GM18517 (cell line): ENCODE data around the gene MYEF2.

Experiments used
- ATAC-seq: cut with Tn5 transposase; IDR thresholded peaks from one replicate; pipeline ENCODE4 v1.9.1; 2021; ENCODE audit warnings: mild to moderate bottlenecking, moderate library complexity; ENCODE audit not compliant: unreplicated experiment

Gene MYEF2

GRCh38 chr15:48090115-48090514, 88.0 kb downstream of the MYEF2 start:
- no peak for ATAC-seq

GRCh38 chr15:48089702-48090101, 88.4 kb downstream of the MYEF2 start:
- ATAC-seq = no peak

- no peak for ATAC-seq
Measured at GRCh38 chr15:48087844-48088243, 90.3 kb downstream of the MYEF2 start.

DNA sequence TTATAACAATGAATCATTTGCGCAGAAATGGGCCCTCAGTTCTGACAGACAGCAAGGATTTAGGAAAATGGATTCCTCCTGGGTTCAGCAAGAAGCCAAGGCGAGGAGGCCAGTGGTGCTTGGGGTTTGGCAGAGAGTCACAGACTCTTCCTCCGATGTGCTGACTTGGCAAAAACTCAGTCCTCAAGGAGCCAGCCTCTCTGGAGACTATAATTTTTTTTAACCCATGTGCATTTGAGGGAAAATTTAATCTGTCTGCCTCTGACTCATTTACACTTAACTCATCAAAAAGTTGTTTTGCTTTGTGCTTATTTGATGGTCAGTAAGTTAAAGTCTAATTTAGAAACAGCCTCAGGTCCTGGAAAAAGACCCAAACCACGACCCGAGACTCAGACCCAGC, 91.5 kb downstream of the MYEF2 start:
- no peak for ATAC-seq

GRCh38 chr15:48086133-48086532, 92.0 kb downstream of the MYEF2 start:
- ATAC-seq = no peak

DNA sequence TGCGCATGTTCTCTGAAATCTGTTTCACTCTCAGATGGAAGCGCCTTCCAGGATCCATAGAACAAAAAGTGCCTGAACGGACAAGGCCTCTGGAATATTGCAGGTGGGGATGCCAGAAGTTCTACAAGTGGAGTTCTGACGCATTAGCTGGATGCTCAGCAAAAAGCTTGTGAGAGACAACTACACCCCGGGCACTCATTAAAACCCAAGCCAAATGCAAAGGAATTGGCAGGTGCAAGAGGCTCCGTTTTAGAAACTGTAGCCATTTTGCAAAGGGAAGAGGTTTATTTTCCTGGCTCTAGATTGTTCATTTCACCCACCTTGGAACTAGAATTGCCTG, 92.5 kb downstream of the MYEF2 start:
- no peak for ATAC-seq

DNA sequence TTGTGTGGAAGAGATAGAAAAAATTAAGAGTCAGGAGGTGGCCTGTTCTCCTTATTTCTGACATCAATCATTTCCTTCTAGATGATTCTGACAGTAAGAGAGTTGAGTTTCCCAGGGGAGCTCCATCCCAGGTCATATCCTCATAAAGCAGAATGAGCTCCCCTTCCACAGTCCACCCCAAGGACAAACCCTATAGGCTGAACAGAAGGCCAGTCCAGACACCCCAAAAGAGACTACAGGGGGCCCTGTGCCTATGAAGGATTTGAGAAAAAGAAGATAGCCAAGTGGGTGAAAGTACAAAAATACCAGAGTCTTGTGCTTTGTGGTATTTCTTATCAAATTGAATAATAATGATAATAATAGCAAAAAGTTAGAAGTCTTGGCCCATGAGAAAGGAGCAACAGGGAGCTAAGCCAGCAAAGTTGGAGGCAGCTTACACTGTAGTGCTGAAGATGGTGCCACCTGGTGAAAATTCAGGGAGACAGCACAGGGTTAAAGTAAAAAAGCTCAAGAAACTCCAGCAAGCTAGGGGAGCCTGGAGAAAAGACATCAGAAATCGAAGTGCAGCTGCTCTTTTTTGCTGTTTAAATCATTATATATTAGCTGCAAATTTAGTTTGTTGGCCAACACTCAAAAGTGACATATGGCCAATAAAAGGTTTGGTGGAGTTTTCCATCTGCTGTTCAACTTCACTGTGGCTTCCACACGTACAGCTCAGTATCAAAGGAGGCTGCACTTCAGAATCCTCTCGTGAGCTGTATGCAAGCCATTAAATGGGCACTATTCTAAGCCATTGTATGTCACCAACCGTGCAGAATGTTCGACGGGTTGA, 93.1 kb downstream of the MYEF2 start:
- ATAC-seq = no peak
